Aorta (tissue), 5 donors: Measurements from ENCODE around the gene C2CD2. TPM values are rescaled to one million over a fixed set of nuclear protein-coding genes. Genes with fewer than 3 reads are reported as not detected.
A peak's percentile ranks its signal among the peaks of the same experiment; 100 is the strongest.

Source experiments
- ATAC-seq: fragments of 200-7000 bp; cut with Tn5 transposase; one replicate; pipeline ENCODE4 v1.9.1; 2022; ENCODE audit warnings: moderate library complexity; ENCODE audit not compliant: low FRiP score
- DNase-seq, 2 donors: peaks; one replicate each; pipeline ENCODE4 v3.0.0-alpha.2; 2020
- H3K27ac ChIP-seq, 2 donors: one replicate each; pipeline ENCODE4 v1.5.1; 2013; ENCODE audit warnings: low read length in 2 of 2, mild to moderate bottlenecking in 2 of 2, moderate library complexity in 2 of 2, control low read depth in 1 of 2, inconsistent platforms in 1 of 2, low read depth in 1 of 2
- H3K27me3 ChIP-seq, 2 donors: one replicate each; pipeline ENCODE4 v1.6.1; 2013; ENCODE audit warnings: control low read depth in 1 of 2, low read length in 1 of 2, mild to moderate bottlenecking in 1 of 2, moderate library complexity in 1 of 2; ENCODE audit not compliant: insufficient read depth in 2 of 2, control insufficient read depth in 1 of 2
- H3K36me3 ChIP-seq, 2 donors: one replicate each; pipeline ENCODE4 v1.6.1; 2013; ENCODE audit warnings: control low read depth in 1 of 2, low read length in 1 of 2, mild to moderate bottlenecking in 1 of 2; ENCODE audit not compliant: insufficient read depth in 2 of 2, control insufficient read depth in 1 of 2
- H3K4me1 ChIP-seq, 2 donors: one replicate each; pipeline ENCODE4 v1.6.1; 2013; ENCODE audit warnings: low read length in 2 of 2, control low read depth in 1 of 2, mild to moderate bottlenecking in 1 of 2, moderate library complexity in 1 of 2; ENCODE audit not compliant: insufficient read depth in 2 of 2, control insufficient read depth in 1 of 2
- H3K4me3 ChIP-seq, 2 donors: one replicate each; pipeline ENCODE4 v1.5.1; 2013; ENCODE audit warnings: low read length in 2 of 2, control low read depth in 1 of 2, mild to moderate bottlenecking in 1 of 2
- H3K9me3 ChIP-seq: one replicate; pipeline ENCODE4 v1.6.1; 2013; ENCODE audit warnings: mild to moderate bottlenecking, low read length; ENCODE audit not compliant: control insufficient read depth
- WGBS, 2 donors: extraction: QIAGEN DNeasy Blood & Tissue Kit; methylation state at CpG; one replicate each; pipeline ENCODE4 v1.1.7; 2013; 5-methylcytosine and 5-hydroxymethylcytosine counted together
- intact Hi-C, 2 donors: fragments of 100-400 bp; cut with DNase I; formaldehyde crosslinking; loops; one replicate each; pipeline versions ENCODE4 v1.14.2 to v1.15.0; 2022
- polyA plus RNA-seq, 2 donors: library from polyadenylated mRNA; stranded (reverse); fragments of 200-250 nt; gene quantifications; one replicate each; pipeline ENCODE4 v1.2.3, GENCODE V29; 2013
- total RNA-seq, 2 donors: library from RNA; stranded (reverse); fragmentation: NEBNext Ultra II Directional; extraction: Animal tissue kit (Norgen Biotek cat#: 25700); gene quantifications; one replicate each; pipeline ENCODE4 v1.2.1, GENCODE V29; 2021
- donor health status: healthy with polysubstance abuse.
- donor health status: Bipolar disorder and iron deficiency.
- donor health status: DM: no; HTN: no; CAD: no.
- donor health status: DM: no; HTN: no; CAD: no.
- donor health status: DM: yes; HTN: yes; CAD: no.

C2CD2 gene
- total and polyA plus RNA-seq, 4 donors: 25.5 to 59.8 (median 47.8) TPM

GRCh38 chr21:41871293-41872030 is 82.4 kb downstream of the C2CD2 start:
- no peaks in the 10 kb centered on the region for H3K9me3 ChIP-seq
- H3K27me3 ChIP-seq: no peaks in the 10 kb centered on the region
- no peak overlapping the region for H3K27ac ChIP-seq
- WGBS, 2 donors: 91 to 92% methylated on average over 15 of the region's 15 CpGs
- intact Hi-C loops: loop anchor here (10.0 kb wide), 2 partner anchors 133 to 243 kb away; no protein-coding TSS in a partner anchor
- H3K4me3 ChIP-seq: no peak overlapping the region
- ATAC-seq (no peak), DNase-seq (no peak)
- no peaks in the 10 kb centered on the region for H3K4me1 ChIP-seq
- H3K36me3 ChIP-seq: no peaks in the 10 kb centered on the region

- WGBS, 2 donors: 77 to 84% methylated on average over 9 of the region's 9 CpGs
- H3K36me3 ChIP-seq: no peaks in the 10 kb centered on the region
- no peak overlapping the region for H3K27ac ChIP-seq
- H3K27me3 ChIP-seq: no peaks in the 10 kb centered on the region
- DNase-seq (peak in 1 of 2 donors; percentile 38), ATAC-seq (no peak)
- H3K4me3 ChIP-seq: no peak overlapping the region
- intact Hi-C loops: loop anchor here (10.0 kb wide), 3 partner anchors 65 to 245 kb away; no protein-coding TSS in a partner anchor
- H3K4me1 ChIP-seq: no peaks in the 10 kb centered on the region
- no peaks in the 10 kb centered on the region for H3K9me3 ChIP-seq
Measured at GRCh38 chr21:41869771-41870170, 84.0 kb downstream of the C2CD2 start.

GRCh38 chr21:41868062-41868710 is 85.6 kb downstream of the C2CD2 start:
- H3K27me3 ChIP-seq: no peaks in the 10 kb centered on the region
- intact Hi-C loops: loop anchor here in 1 of 2 donors (10.0 kb wide), 1 partner anchor 63 kb away; no protein-coding TSS in a partner anchor
- 91 to 95% methylated on average over 10 of the region's 10 CpGs for WGBS, 2 donors
- no peaks in the 10 kb centered on the region for H3K36me3 ChIP-seq
- no peak overlapping the region for H3K27ac ChIP-seq
- no peak overlapping the region for H3K4me3 ChIP-seq
- no peaks in the 10 kb centered on the region for H3K9me3 ChIP-seq
- ATAC-seq: no peak
- H3K4me1 ChIP-seq: no peaks in the 10 kb centered on the region
- peak in 1 of 2 donors; percentile 9 for DNase-seq

GRCh38 chr21:41867313-41867712 is 86.5 kb downstream of the C2CD2 start:
- no peak for ATAC-seq
- intact Hi-C loops: loop anchor here in 1 of 2 donors (10.0 kb wide), 1 partner anchor 63 kb away; no protein-coding TSS in a partner anchor
- 95 to 97% methylated on average over 8 of the region's 8 CpGs for WGBS, 2 donors

GRCh38 chr21:41866274-41866809 is 87.5 kb downstream of the C2CD2 start:
- DNase-seq: no peak
- Histone ChIP-seq H3K9me3 (no peaks in the 10 kb centered on the region), H3K4me3 (no peak overlapping the region), H3K36me3 (no peaks in the 10 kb centered on the region), H3K4me1 (no peaks in the 10 kb centered on the region), H3K27me3 (no peaks in the 10 kb centered on the region), H3K27ac (no peak overlapping the region)
- ATAC-seq: no peak
- intact Hi-C loops: loop anchor here in 1 of 2 donors (10.0 kb wide), 1 partner anchor 62 kb away; no protein-coding TSS in a partner anchor
- 49 to 70% methylated on average over 11 of the region's 11 CpGs for WGBS, 2 donors

More at GRCh38 chr21:41867313-41867712, 86.5 kb downstream of the C2CD2 start:
- Histone ChIP-seq H3K4me1 (no peaks in the 10 kb centered on the region), H3K27me3 (no peaks in the 10 kb centered on the region), H3K4me3 (no peak overlapping the region), H3K36me3 (no peaks in the 10 kb centered on the region), H3K27ac (no peak overlapping the region), H3K9me3 (no peaks in the 10 kb centered on the region)
- DNase-seq: no peak

GRCh38 chr21:41865002-41865777 is 88.6 kb downstream of the C2CD2 start:
- Histone ChIP-seq H3K27ac (no peak overlapping the region), H3K4me3 (no peak overlapping the region), H3K9me3 (no peaks in the 10 kb centered on the region), H3K36me3 (no peaks in the 10 kb centered on the region), H3K27me3 (no peaks in the 10 kb centered on the region), H3K4me1 (no peaks in the 10 kb centered on the region)
- intact Hi-C loops: loop anchor here in 1 of 2 donors (10.0 kb wide), 1 partner anchor 60 kb away; no protein-coding TSS in a partner anchor
- peak; percentile 53 for ATAC-seq
- WGBS, 2 donors: 89 to 91% methylated on average over 15 of the region's 15 CpGs
- no peak for DNase-seq

GRCh38 chr21:41864311-41865001 is 89.4 kb downstream of the C2CD2 start:
- H3K4me3 ChIP-seq: no peak overlapping the region
- DNase-seq: no peak
- no peaks in the 10 kb centered on the region for H3K36me3 ChIP-seq
- H3K27me3 ChIP-seq: no peaks in the 10 kb centered on the region
- 95 to 96% methylated on average over 10 of the region's 10 CpGs for WGBS, 2 donors
- ATAC-seq: no peak
- H3K9me3 ChIP-seq: no peaks in the 10 kb centered on the region
- H3K27ac ChIP-seq: no peak overlapping the region
- no peaks in the 10 kb centered on the region for H3K4me1 ChIP-seq
- intact Hi-C loops: loop anchor here in 1 of 2 donors (10.0 kb wide), 1 partner anchor 60 kb away; no protein-coding TSS in a partner anchor

GRCh38 chr21:41863439-41863740 is 90.4 kb downstream of the C2CD2 start:
- H3K9me3 ChIP-seq: no peaks in the 10 kb centered on the region
- no peak overlapping the region for H3K4me3 ChIP-seq
- no peaks in the 10 kb centered on the region for H3K27me3 ChIP-seq
- WGBS, 2 donors: 88 to 94% methylated on average over 4 of the region's 4 CpGs
- no peaks in the 10 kb centered on the region for H3K4me1 ChIP-seq
- H3K27ac ChIP-seq: no peak overlapping the region
- H3K36me3 ChIP-seq: no peaks in the 10 kb centered on the region
- DNase-seq (no peak), ATAC-seq (no peak)
- intact Hi-C loops: loop anchor here in 1 of 2 donors (10.0 kb wide), 1 partner anchor 59 kb away; no protein-coding TSS in a partner anchor
